ENCODE results near the gene SNAI1.
"Not testable (repeated sequence)": the region's sequence is repeated elsewhere in the genome, so short reads cannot be mapped to it uniquely, and the experiment has no call there.

The SNAI1 gene

GRCh38 chr20:49948809-49949507 is 33.8 kb upstream of the SNAI1 start:
- Histone ChIP-seq H3K4me1 (no peaks in the 10 kb centered on the region), H3K27me3 (no peaks in the 10 kb centered on the region), H3K4me3 (ENCODE audit: low read depth, low read length) (no peak overlapping the region), H3K9me3 (no peaks in the 10 kb centered on the region), H3K36me3 (peaks cover 91% of the 10 kb centered on the region)
- no peak for DNase-seq
- TF ChIP-seq, protein P1, sequence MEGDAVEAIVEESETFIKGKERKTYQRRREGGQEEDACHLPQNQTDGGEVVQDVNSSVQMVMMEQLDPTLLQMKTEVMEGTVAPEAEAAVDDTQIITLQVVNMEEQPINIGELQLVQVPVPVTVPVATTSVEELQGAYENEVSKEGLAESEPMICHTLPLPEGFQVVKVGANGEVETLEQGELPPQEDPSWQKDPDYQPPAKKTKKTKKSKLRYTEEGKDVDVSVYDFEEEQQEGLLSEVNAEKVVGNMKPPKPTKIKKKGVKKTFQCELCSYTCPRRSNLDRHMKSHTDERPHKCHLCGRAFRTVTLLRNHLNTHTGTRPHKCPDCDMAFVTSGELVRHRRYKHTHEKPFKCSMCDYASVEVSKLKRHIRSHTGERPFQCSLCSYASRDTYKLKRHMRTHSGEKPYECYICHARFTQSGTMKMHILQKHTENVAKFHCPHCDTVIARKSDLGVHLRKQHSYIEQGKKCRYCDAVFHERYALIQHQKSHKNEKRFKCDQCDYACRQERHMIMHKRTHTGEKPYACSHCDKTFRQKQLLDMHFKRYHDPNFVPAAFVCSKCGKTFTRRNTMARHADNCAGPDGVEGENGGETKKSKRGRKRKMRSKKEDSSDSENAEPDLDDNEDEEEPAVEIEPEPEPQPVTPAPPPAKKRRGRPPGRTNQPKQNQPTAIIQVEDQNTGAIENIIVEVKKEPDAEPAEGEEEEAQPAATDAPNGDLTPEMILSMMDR (IDR thresholded peaks at IDR 0.05; ENCODE audit: low read depth, low read length) = no peak

DNA sequence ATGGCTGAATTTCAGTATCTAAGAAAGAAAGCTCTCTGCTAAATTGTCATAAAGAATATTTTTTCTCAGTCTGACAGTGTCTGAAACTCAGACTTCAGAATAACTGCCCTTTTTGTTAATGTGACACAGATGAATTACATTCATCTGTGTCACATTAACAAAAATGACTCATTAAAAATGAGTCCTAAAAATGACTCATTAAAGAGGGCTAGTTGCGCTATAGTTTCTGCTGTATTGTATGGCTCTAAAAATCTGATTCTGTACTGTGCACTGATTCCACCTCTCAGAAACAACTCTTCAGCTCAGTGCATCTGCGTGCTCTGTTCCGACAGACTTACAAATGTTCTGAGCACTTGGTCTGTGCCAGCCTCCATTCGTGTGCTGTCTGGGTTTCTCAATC is 31.6 kb upstream of the SNAI1 start:
- Histone ChIP-seq H3K4me3 (ENCODE audit: low read depth, low read length) (no peak overlapping the region), H3K36me3 (peaks cover 91% of the 10 kb centered on the region), H3K4me1 (no peaks in the 10 kb centered on the region), H3K9me3 (no peaks in the 10 kb centered on the region), H3K27me3 (no peaks in the 10 kb centered on the region)
- TF ChIP-seq, protein P1 (IDR thresholded peaks at IDR 0.05; ENCODE audit: low read depth, low read length) = no peak
- no peak for DNase-seq

GRCh38 chr20:49955167-49955566 is 27.6 kb upstream of the SNAI1 start:
- no peak for DNase-seq
- Histone ChIP-seq H3K4me1 (no peaks in the 10 kb centered on the region), H3K9me3 (no peaks in the 10 kb centered on the region), H3K4me3 (ENCODE audit: low read depth, low read length) (no peak overlapping the region), H3K36me3 (peaks cover 73% of the 10 kb centered on the region), H3K27me3 (no peaks in the 10 kb centered on the region)
- TF ChIP-seq, protein P1 (IDR thresholded peaks at IDR 0.05; ENCODE audit: low read depth, low read length) = no peak

- not testable (repeated sequence) for H3K27me3 ChIP-seq; H3K4me3 ChIP-seq (ENCODE audit: low read depth, low read length); H3K9me3 ChIP-seq; H3K4me1 ChIP-seq; DNase-seq
- peaks cover 66% of the 10 kb centered on the region for H3K36me3 ChIP-seq
These were observed 26.9 kb upstream of the SNAI1 start for GRCh38 chr20:49955830-49956396.

GRCh38 chr20:49956689-49957088 is 26.1 kb upstream of the SNAI1 start:
- peaks cover 58% of the 10 kb centered on the region for H3K36me3 ChIP-seq
- no peak for DNase-seq
- TF ChIP-seq, protein P1 (IDR thresholded peaks at IDR 0.05; ENCODE audit: low read depth, low read length) = no peak
- H3K9me3 ChIP-seq = no peaks in the 10 kb centered on the region
- no peaks in the 10 kb centered on the region for H3K4me1 ChIP-seq
- no peak overlapping the region for H3K4me3 ChIP-seq (ENCODE audit: low read depth, low read length)
- H3K27me3 ChIP-seq = no peaks in the 10 kb centered on the region

DNA sequence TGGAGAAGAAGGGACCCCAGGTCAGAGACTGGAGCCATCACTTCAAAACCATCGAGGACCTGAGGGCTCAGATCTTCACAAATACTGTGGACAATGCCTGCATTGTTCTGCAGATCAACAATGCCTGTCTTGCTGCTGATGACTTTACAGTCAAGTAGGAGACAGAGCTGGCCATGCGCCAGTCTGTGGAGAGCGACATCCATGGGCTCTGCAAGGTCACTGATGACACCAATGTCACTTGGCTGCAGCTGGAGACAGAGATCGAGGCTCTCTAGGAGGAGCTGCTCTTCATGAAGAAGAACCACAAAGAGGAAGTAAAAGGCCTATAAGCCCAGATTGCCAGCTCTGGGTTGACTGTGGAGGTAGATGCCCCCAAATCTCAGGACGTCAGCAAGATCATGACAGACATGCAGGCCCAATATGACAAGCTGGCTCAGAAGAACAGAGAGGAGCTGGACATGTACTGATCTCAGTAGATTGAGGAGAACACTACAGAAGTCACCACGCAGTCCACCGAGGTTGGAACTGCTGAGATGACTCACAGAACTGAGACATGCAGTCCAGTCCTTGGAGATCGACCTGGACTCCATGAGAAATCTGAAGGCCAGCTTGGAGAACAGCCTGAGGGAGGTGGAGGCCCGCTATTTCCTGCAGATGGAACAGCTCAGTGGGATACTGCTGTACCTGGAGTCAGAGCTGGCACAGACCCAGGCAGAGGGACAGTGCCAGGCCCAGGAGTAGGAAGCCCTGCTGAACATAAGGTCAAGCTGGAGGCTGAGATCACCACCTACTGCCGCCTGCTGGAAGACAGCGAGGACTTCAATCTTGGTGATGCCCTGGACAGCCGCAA is 25.5 kb upstream of the SNAI1 start:
- H3K27me3 ChIP-seq; H3K4me3 ChIP-seq (ENCODE audit: low read depth, low read length); H3K4me1 ChIP-seq; H3K9me3 ChIP-seq; DNase-seq: not testable (repeated sequence)
- H3K36me3 ChIP-seq = peaks cover 52% of the 10 kb centered on the region

DNA sequence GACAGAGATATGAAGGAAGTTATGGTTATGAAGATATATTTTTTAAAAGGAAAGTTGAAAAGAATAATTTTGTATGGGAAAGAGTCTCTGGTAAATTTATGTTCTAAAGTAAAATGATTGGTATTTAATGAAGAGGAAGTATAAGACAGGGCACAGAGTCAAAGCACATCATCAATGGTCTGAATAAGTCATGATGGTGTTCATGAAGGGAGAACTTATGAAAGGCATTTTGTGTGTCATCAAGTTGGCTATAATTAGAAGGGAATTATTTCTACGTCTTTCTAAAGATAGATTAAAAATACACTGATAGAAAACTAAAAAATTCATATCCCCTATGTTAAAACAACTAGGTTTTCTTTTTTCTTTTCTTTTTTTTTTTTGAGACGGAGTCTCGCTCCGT is 21.4 kb upstream of the SNAI1 start:
- DNase-seq = no peak
- H3K9me3 ChIP-seq = no peaks in the 10 kb centered on the region
- peaks cover 12% of the 10 kb centered on the region for H3K36me3 ChIP-seq
- TF ChIP-seq, protein P1 (IDR thresholded peaks at IDR 0.05; ENCODE audit: low read depth, low read length) = no peak
- H3K4me1 ChIP-seq = no peaks in the 10 kb centered on the region
- H3K4me3 ChIP-seq (ENCODE audit: low read depth, low read length) = no peak overlapping the region
- H3K27me3 ChIP-seq = no peaks in the 10 kb centered on the region
